Cardiac septum (tissue), 1 donor: Measurements from ENCODE around the gene KNCN. TPM values are rescaled to one million over a fixed set of nuclear protein-coding genes. Genes with fewer than 3 reads are reported as not detected.
A peak's percentile ranks its signal among the peaks of the same experiment; 100 is the strongest.

Experiments used
- DNase-seq: peaks from one replicate; pipeline ENCODE4 v3.0.0-alpha.2; 2020; ENCODE audit warnings: low spot score
- intact Hi-C: fragments of 100-400 bp; cut with DNase I; formaldehyde crosslinking; loops from one replicate; pipeline ENCODE4 v1.14.0; 2022
- total RNA-seq: library from RNA; stranded (reverse); fragmentation: NEBNext Ultra II Directional; extraction: Animal tissue kit (Norgen Biotek cat#: 25700); gene quantifications from one replicate; pipeline ENCODE4 v1.2.1, GENCODE V29; 2021
- donor health status: DM: no; HTN: no; CAD: no.

Gene KNCN
- total RNA-seq, 1 donor from 2014 or later = not detected

DNA sequence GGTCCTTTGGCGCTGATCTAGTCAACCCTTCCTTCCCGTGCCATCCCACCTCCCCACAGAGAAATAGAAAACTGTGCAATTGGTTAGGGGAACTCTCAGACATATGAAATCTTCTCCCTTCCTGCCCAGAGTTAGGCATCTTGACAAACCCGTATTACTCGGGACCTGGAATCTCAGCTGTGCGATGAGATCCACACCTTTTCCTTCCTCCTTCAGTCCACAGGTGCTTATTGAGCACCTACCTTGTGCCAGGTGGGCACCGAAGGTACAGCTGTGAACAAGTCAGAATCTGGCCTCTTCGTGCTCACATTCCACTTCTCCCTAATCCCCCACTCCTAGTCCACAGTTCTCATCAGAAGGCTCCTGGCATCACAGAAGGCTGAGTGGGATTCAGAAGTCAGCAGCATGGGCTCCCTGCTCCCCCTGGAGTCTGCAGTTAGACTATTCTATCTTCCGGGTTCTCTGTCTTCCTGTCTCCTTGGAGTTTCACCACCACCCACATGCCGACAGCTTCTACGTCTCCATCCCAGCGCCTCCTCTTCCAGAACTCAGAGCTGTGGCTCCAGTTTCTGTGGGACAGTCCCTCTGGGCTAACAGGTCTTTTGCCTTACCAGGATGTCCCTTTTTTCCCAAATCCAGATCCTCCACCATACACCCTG lies 23.0 kb downstream of the KNCN start:
- DNase-seq = no peak

GRCh38 chr1:46527474-46528296 lies 23.8 kb downstream of the KNCN start:
- intact Hi-C loops = loop anchor here (1.0 to 2.0 kb wide), 3 partner anchors 50 to 123 kb away; no protein-coding TSS in a partner anchor
- peak; percentile 89 for DNase-seq

More for the DNA sequence above, 23.0 kb downstream of the KNCN start:
- intact Hi-C loops = loop anchor here (1.0 kb wide), 2 partner anchors 51 to 82 kb away; no protein-coding TSS in a partner anchor

GRCh38 chr1:46526691-46527291 lies 24.7 kb downstream of the KNCN start:
- no peak for DNase-seq
- intact Hi-C loops = loop anchor here (2.0 kb wide), 1 partner anchor 122 kb away; no protein-coding TSS in a partner anchor

GRCh38 chr1:46526013-46526690 lies 25.3 kb downstream of the KNCN start:
- intact Hi-C loops = loop anchor here (2.0 kb wide), 1 partner anchor 121 kb away; no protein-coding TSS in a partner anchor
- no peak for DNase-seq

DNA sequence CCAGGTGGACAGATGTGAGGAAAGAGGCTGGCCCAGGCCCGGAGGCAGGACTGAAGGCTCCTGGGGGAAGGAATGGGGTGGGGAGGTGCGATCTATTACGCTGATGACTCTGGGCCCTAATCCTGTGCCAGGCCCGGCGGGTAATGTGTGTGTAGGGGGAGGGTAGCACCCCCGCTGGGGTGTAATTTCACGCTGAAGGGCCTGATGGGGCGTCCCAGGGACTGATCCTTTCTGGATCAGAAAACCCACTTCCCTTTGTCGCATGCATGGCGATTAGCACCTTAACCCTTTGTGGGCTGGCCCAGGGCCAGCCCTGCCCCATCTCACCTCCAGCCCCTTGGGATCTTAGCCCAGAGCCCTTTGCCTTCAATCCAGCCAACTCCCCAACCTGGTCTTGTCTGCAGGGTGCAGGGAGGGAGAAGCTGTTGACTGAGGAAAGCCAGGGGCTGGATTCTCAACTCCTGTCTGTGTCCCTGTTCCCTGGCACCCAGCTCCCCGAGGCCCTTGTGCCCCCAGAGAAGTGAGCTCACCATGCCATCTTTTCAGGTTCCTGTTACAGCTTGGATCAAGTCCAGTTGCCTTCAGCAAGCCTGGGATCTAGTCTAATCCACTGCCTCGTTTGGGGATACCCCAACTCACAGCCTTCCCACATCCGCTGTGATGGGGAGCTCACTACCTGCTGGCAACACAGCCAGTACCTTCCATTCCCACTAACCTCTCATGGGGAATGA lies 26.0 kb downstream of the KNCN start:
- DNase-seq = no peak

DNA sequence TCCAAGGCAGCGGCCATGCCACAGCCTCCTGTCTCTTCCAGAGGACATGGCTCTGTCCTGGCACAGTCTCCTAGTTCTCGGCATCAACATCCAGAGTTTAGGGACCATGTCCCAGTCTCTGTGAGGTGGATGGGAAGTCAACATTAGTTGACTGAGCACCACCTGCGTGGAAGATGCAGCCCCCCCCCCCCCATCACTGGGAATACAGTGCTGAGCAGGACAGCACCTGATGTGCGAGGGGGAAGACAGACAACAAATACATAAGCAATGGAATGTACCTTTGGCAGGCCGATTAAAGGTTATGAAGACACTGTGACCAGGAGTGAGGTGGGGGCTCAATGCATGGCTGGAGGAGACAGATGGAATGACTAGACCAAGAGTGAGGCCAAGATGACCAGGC lies 26.6 kb downstream of the KNCN start:
- no peak for DNase-seq

More for the DNA sequence above, 26.0 kb downstream of the KNCN start:
- intact Hi-C loops = no loop called here

GRCh38 chr1:46523496-46524353 lies 27.7 kb downstream of the KNCN start:
- intact Hi-C loops = no loop called here
- no peak for DNase-seq

More for the DNA sequence above, 26.6 kb downstream of the KNCN start:
- intact Hi-C loops = no loop called here

DNA sequence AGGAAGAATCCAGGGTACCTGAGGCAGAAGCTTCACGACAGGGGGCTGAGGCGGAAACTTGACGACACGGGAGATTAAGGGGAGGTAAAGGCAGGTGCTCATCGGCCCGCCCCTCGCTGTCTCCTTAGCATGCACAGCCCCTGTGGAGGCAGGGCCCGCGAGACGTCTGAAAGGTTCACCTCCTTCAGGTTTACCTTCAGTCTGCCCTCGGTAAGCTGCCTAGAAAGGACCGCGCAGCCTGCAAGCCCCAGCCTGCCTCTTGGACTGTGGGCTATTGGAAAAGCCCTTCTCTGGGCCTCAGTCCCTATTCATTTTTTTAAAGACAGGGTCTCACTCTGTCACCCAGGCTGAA lies 28.5 kb downstream of the KNCN start:
- DNase-seq = no peak
- intact Hi-C loops = no loop called here

- no peak for DNase-seq
- intact Hi-C loops = no loop called here
Measured at GRCh38 chr1:46522184-46522968, 29.1 kb downstream of the KNCN start.

DNA sequence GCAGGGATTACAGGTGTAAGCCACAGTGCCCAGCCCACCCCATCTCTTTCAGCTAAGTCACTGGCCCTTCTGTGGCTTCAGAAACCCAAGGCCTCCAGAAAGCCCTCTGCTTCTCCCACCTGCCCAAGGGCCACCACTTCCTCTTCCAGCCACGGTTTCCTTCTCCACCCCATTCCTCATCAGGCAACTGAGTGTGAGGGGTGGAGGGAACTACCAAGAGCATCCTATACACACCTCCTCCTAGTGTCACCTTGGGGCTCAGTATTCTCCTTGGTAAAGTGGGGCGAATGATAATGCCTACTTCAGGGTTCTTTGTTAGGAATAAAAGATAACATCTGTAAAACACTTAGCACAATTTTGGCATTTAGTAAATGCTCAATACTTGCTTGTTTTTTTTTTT lies 30.0 kb downstream of the KNCN start:
- intact Hi-C loops = no loop called here

GRCh38 chr1:46520063-46520911 lies 31.2 kb downstream of the KNCN start:
- no peak for DNase-seq
- intact Hi-C loops = no loop called here

More for the DNA sequence above, 30.0 kb downstream of the KNCN start:
- DNase-seq = no peak

GRCh38 chr1:46519209-46519608 lies 32.2 kb downstream of the KNCN start:
- intact Hi-C loops = no loop called here
- no peak for DNase-seq

DNA sequence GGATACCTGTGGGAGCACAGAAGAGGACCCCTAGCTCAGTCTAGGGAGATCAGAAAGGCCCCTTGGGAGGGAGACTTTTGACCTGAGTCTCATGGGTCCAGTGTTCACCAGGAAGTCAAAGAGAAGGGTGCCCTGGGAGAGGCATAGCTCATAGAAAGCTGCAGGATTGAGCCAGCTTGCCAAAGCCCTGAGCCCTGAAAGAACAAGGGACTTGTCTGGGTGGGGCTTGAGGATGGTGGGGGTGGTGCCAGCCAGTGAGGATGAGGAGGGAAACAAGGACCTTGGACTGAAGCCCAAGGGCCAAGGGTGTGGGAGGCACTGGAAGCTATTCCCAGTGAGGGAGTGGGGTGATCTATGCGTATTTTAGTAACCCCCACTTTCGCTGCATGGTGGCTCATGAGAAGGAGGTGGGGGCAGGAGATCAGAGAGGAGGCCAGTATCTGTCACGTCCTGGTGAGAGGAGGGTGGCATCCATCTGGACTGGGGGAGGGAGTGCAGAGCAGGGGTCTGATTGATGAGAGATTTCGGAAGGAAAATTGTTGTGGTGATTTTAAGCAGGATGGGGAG lies 33.4 kb downstream of the KNCN start:
- no peak for DNase-seq
- intact Hi-C loops = no loop called here

DNA sequence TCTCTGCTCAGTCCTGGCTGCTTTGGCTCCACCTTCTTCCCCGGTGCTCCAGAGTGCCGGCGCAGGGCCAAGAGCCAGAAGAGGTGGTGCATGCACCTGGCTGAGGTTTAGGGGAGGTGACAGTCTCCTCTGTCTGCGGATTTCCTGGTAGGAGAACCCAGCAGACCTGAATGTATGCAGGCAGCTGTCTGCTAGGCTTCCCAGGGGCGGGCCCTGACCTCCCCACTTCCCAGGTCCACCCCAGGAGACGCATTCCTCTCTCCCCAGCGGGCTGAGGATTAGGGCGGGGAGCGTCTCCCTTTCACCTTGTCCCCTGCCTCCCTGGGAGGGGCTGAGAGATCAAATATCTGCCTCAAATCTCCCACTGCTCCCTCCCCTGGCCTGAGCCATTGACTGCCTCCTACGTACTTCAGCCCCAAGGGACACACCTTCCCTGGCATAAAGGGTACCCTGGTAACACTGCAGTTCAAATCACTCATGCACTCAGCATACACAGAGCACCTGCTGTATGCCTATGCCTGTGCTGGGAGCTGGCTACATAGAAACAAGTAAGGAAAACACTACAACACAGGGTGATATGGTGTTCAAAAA lies 34.3 kb downstream of the KNCN start:
- intact Hi-C loops = no loop called here
- DNase-seq = no peak

DNA sequence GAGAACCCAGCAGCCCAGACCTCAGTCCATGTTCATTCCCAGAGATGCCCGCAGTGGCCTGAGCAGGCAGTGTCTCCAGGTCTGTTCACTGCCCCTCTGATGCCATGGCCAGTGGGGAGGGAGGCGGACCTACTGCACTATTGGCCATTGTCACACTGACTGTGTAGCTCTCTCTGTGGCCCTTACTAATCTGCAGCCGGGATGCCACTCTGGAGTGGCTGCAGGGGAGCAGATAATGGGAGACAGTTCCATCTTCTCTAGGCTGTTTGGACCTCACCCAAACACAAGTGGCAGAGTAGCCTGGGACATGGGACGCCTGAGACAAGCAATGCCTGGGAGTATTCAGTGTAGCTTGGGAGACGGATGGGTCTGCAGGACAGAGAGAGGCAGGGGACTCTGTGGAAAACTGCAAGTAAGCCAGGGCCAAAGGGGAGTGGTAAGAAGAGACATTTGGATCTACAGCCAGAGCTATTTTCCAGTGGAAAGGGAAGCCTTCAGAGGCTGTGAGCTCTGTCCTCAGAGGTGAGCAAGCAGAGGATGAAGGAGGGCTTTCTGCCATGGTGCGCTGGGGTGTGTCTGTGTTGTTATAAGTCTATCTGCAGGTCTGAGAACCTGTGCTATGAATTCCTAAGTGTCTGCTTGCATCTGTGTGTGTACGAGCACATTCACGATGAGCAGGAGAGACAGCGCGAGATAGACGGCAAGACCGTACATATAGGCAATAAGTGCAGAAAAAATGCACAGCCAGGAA lies 35.1 kb downstream of the KNCN start:
- intact Hi-C loops = no loop called here
- no peak for DNase-seq
